GM12864 (cell line): ENCODE data around the gene OGFOD1.

ENCODE experiments used
- DNase-seq: peaks from one replicate; pipeline ENCODE4 v3.0.0-alpha.2; 2011; ENCODE audit warnings: low read depth
- H3K4me3 ChIP-seq: 2 replicates; pipeline ENCODE4 v1.5.1; 2011; ENCODE audit warnings: mild to moderate bottlenecking, low read depth, low read length, control low read depth
- TF ChIP-seq, protein P1 (sequence below): IDR thresholded peaks from 2 replicates; pipeline ENCODE4 v1.5.1; 2011; ENCODE audit warnings: low read depth, mild to moderate bottlenecking, moderate library complexity, low read length, control low read depth, inconsistent platforms; ENCODE audit errors: missing control alignments

The OGFOD1 gene

DNA sequence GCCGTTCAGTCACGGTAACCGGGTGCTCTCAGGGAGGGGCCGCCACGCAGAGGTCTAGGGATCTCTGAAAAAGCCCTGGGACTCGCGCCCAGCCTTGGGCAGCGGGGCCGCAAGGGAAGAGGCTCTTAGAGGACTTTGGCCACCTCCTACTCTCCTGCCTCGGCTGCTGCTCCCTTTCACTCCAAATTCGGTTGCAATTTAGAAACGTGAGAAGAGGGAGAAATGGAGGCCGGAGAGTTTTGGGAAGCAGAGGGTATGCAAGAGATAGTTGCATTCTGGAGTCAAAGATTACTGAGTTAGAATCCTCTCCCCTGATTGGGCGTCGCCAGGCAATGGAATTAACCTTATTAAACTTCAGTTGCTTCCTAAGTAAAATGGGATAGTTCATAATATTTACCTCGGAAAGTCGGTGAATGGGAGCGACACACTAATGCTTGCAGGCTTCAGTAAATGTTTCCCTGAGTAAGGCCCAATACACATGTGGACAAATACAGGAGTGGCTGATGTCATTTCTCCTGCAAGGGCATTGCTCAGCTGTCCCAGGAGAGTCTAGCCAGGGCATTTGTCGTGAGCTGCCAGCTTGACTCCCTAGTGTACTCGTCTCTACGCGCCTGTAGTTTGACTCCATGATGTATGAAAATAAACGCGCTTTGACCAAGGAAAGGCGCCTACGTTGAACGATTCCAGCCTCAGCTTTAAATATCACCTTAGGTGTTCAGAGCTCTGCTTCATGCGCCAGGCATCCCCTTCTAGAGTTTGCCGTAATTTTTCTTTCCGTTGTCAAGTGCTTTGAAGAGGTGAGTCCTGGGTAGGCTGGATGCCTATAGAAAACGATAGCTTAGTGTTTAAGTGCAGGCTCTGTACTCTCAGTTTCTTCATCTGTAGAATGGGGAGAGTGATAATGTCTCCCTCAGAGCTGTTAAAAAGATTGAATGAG lies 667 bp downstream of the OGFOD1 start:
- no peak for DNase-seq
- peak overlapping the region; percentile 70 for H3K4me3 ChIP-seq
- TF ChIP-seq, protein P1, sequence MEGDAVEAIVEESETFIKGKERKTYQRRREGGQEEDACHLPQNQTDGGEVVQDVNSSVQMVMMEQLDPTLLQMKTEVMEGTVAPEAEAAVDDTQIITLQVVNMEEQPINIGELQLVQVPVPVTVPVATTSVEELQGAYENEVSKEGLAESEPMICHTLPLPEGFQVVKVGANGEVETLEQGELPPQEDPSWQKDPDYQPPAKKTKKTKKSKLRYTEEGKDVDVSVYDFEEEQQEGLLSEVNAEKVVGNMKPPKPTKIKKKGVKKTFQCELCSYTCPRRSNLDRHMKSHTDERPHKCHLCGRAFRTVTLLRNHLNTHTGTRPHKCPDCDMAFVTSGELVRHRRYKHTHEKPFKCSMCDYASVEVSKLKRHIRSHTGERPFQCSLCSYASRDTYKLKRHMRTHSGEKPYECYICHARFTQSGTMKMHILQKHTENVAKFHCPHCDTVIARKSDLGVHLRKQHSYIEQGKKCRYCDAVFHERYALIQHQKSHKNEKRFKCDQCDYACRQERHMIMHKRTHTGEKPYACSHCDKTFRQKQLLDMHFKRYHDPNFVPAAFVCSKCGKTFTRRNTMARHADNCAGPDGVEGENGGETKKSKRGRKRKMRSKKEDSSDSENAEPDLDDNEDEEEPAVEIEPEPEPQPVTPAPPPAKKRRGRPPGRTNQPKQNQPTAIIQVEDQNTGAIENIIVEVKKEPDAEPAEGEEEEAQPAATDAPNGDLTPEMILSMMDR, result no peak

DNA sequence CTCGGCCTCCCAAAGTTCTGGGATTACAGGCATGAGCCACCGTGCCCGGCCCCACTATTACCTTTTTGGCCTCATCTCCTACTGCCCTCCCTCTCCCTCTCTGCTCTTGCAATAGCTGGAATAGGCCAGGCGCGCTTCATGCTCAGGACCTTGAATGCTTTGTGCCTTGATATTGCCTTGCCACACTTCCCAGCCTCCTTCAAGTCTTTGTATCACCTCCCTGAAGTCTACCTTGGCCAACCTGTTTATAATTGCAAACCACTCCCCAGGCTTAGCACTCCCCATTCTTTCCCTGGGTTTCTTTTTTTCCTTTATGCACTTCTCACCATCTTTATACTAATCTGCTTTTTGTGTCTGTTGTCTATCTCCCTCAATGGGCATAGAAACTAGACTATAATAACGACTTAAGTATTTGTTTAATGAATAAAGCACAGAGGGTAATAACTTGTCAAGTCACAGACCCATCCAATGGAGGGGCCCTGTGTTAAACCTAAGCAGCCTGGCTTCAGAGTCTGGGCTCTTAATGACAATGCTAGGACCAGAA lies 6.6 kb downstream of the OGFOD1 start:
- no peak overlapping the region for H3K4me3 ChIP-seq
- TF ChIP-seq, protein P1, result no peak
- no peak for DNase-seq

DNA sequence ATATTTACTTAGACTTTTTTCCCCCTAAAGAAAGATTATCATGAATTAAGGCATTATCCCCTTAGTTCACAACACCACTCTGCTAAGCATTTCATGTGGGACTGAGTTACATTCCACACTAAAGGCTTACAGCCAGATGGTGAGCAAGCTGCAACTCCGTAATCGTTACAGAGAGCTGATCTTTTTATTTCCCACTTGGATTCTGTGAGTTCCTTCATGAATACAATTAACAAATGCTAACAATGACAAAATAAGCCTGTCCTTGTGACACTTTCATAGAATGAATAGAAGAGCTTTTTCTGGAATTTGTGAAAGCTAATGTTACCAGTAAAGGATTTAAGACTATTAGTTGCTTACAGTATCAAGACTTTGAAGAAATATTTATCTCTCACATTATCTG lies 8.7 kb downstream of the OGFOD1 start:
- no peak overlapping the region for H3K4me3 ChIP-seq
- TF ChIP-seq, protein P1, result no peak
- DNase-seq, result no peak

DNA sequence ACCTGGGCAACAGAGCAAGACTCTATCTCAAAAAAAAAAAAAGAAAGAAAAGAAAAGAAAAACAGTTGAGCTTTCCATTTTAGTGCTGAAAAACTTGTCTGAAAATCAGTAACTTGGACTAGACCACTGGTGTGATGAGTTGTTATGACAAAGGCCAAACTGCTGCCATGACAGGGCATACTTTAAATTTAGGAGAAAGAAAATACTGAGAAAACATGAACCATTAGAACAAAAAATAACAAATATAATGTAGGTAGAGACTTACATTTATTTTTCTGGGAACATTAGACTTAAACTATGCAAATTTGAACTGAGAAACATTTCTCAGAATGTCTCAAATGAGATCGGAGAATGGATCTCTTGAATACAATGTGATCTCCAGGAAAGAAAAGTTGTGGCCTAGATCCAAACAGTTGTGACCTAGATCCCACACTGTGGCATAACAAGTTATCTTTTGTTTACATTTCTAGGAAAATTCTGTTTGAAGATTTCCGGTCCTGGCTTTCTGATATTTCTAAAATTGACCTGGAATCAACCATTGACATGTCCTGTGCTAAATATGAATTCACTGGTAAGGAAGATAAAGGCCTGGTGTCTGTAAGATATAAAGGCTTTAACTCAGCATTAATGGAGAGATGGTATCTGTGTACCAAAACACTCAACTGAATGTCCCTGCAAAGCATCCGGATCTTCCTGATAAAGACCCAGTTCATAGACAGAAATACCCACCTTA lies 10.9 kb downstream of the OGFOD1 start:
- DNase-seq, result no peak
- TF ChIP-seq, protein P1, result no peak
- H3K4me3 ChIP-seq, result no peak overlapping the region

DNA sequence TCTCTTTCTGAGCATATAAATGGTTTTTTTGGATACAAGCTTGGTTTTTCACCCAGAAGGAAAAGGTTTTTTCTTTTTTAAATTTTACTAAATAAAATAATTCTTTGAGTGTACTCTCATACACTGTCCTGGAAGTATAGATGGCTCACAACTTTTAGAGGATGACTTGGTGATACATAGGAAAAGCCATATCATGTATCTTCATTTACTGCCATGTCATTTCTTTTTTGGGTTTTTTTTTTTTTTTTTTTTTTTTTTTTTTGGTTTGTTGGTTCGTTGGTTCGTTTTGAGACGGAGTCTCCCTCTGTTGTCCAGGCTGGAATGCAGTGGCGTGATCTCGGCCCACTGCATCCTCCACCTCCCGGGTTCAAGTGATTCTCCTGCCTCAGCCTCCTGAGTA lies 11.8 kb downstream of the OGFOD1 start:
- H3K4me3 ChIP-seq, result no peak overlapping the region
- DNase-seq, result no peak
- TF ChIP-seq, protein P1, result no peak

DNA sequence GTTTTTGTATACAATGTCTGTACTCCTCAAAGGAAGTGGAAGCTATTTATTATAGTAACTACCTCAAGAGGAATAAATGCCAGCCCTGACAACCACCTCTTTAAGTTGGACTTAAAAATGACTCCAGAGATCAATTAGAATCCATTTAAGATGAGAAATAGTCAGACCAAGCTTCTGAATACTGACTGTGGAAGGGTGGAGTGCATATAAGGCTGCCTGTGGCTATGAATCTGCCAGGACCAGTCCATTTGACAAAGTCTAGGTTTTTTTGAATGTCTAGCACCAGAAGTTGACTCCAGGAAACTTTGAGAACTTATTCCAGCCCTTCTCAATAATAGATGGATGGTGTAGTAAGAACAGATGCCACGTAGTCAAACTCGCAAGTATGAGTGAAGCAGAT lies 15.0 kb downstream of the OGFOD1 start:
- H3K4me3 ChIP-seq, result no peak overlapping the region
- TF ChIP-seq, protein P1, result no peak
- DNase-seq, result no peak
